ENCODE measurements around the gene USP36.

Gene USP36

GRCh38 chr17:78836420-78837021 is 4.1 kb downstream of the USP36 start:
- DNase-seq (ENCODE audit: extremely low read depth, low read depth), result no peak
- no peak for TF ChIP-seq CTCF (IDR thresholded peaks at IDR 0.05; ENCODE audit: low read depth, low read length)

GRCh38 chr17:78834571-78834970 is 6.0 kb downstream of the USP36 start:
- no peak for TF ChIP-seq CTCF (IDR thresholded peaks at IDR 0.05; ENCODE audit: low read depth, low read length)
- no peak for DNase-seq (ENCODE audit: extremely low read depth, low read depth)

- DNase-seq (ENCODE audit: extremely low read depth, low read depth), result no peak
- TF ChIP-seq CTCF (IDR thresholded peaks at IDR 0.05; ENCODE audit: low read depth, low read length), result no peak
Measured at GRCh38 chr17:78832541-78832810, 8.1 kb downstream of the USP36 start.

GRCh38 chr17:78831688-78832540 is 8.7 kb downstream of the USP36 start:
- DNase-seq (ENCODE audit: extremely low read depth, low read depth), result no peak
- no peak for TF ChIP-seq CTCF (IDR thresholded peaks at IDR 0.05; ENCODE audit: low read depth, low read length)

GRCh38 chr17:78829477-78829876 is 11.1 kb downstream of the USP36 start:
- DNase-seq (ENCODE audit: extremely low read depth, low read depth), result no peak
- TF ChIP-seq CTCF (IDR thresholded peaks at IDR 0.05; ENCODE audit: low read depth, low read length), result no peak

- no peak for DNase-seq (ENCODE audit: extremely low read depth, low read depth)
- peak; percentile 28 for TF ChIP-seq CTCF (IDR thresholded peaks at IDR 0.05; ENCODE audit: low read depth, low read length)
Measured at GRCh38 chr17:78828470-78829185, 12.0 kb downstream of the USP36 start.

All from AG09319 (cell line).